CD4-positive, alpha-beta T cell (primary cell): ENCODE measurements around the gene MPZ. TPM values are rescaled to one million over a fixed set of nuclear protein-coding genes. Genes with fewer than 3 reads are reported as not detected.
A peak's percentile ranks its signal among the peaks of the same experiment; 100 is the strongest.

ENCODE experiments used
- ATAC-seq: fragments of 200-7000 bp; cut with Tn5 transposase; one replicate; pipeline ENCODE4 v1.10.0; 2022; ENCODE audit warnings: mild to moderate bottlenecking; ENCODE audit not compliant: poor library complexity
- CTCF ChIA-PET: fragments of 350-600 bp; sonication (Branson Sonifier 250); formaldehyde crosslinking; loops from one replicate; lab custom pipeline; 2021; ENCODE audit warnings: antibody characterized with exemption, inconsistent platforms; lab: Charles Lee
- POLR2A ChIA-PET: fragments of 350-600 bp; sonication (Branson Sonifier 250); formaldehyde crosslinking; loops from one replicate; lab custom pipeline; 2021; ENCODE audit warnings: antibody characterized with exemption, inconsistent platforms; lab: Charles Lee
- DNase-seq, 14 experiments: peaks; one replicate each; pipeline ENCODE4 v3.0.0-alpha.2; 2013 to 2020; ENCODE audit warnings: mixed read lengths in 2 of 14
- H3K27ac ChIP-seq, 2 donors: one replicate each; pipeline versions ENCODE4 v1.5.1 to v1.7.0; 2013; ENCODE audit warnings: low read length in 2 of 2, low read depth in 1 of 2, mild to moderate bottlenecking in 1 of 2
- H3K27me3 ChIP-seq, 2 experiments: 1 replicate in 1 of 2; 2 replicates in 1 of 2; pipeline versions ENCODE4 v1.6.1 to v1.7.0; 2013; ENCODE audit warnings: low read length in 2 of 2, control low read depth in 1 of 2, mild to moderate bottlenecking in 1 of 2, moderate library complexity in 1 of 2; ENCODE audit not compliant: insufficient read depth in 2 of 2, control insufficient read depth in 1 of 2
- H3K36me3 ChIP-seq: one replicate; pipeline ENCODE4 v1.6.1; 2013; ENCODE audit warnings: low read length, control low read depth; ENCODE audit not compliant: insufficient read depth
- H3K4me1 ChIP-seq: one replicate; pipeline ENCODE4 v1.6.1; 2013; ENCODE audit warnings: low read length, control low read depth; ENCODE audit not compliant: insufficient read depth
- H3K4me3 ChIP-seq: one replicate; pipeline ENCODE4 v1.5.1; 2013; ENCODE audit warnings: mild to moderate bottlenecking, low read length, moderate library complexity
- H3K9me3 ChIP-seq, 2 experiments: 1 replicate in 1 of 2; 2 replicates in 1 of 2; pipeline versions ENCODE4 v1.6.1 to v1.7.0; 2013; ENCODE audit warnings: low read length in 2 of 2, mild to moderate bottlenecking in 2 of 2, control low read depth in 1 of 2, moderate library complexity in 1 of 2; ENCODE audit not compliant: control insufficient read depth in 1 of 2, insufficient read depth in 1 of 2
- H3K27ac Mint-ChIP-seq: one replicate; pipeline ENCODE4 v1.8.0; 2020; ENCODE audit warnings: mixed read lengths
- H3K27me3 Mint-ChIP-seq: one replicate; pipeline ENCODE4 v1.8.0; 2021; ENCODE audit warnings: mixed read lengths
- H3K36me3 Mint-ChIP-seq: one replicate; pipeline ENCODE4 v1.8.0; 2021; ENCODE audit warnings: low read depth, mixed read lengths
- H3K4me1 Mint-ChIP-seq: one replicate; pipeline ENCODE4 v1.8.0; 2021; ENCODE audit warnings: low read depth, mixed read lengths
- H3K4me3 Mint-ChIP-seq: one replicate; pipeline ENCODE4 v1.8.0; 2020; ENCODE audit warnings: mild to moderate bottlenecking, mixed read lengths
- H3K9me3 Mint-ChIP-seq: one replicate; pipeline ENCODE4 v1.8.0; 2020; ENCODE audit warnings: mixed read lengths
- intact Hi-C, 2 experiments: fragments of 100-400 bp; cut with DNase I in 1 of 2; cut with micrococcal nuclease in 1 of 2; formaldehyde crosslinking; loops; one replicate each; pipeline versions ENCODE4 v1.15.1 to v1.9.0; 2023 to 2025; cut with DNase I, micrococcal nuclease
- total RNA-seq, 174 experiments: library from RNA in 2 of 174; stranded (reverse) in 2 of 174; gene quantifications; one replicate each; pipeline ENCODE4 v1.2.3 and lab custom pipeline; 2021 to 2026
- TF ChIP-seq, protein P1 (sequence below): fragments of 200-600 bp; IDR thresholded peaks from one replicate; pipeline ENCODE4 v1.8.0; 2022; ENCODE audit warnings: antibody characterized with exemption, mild to moderate bottlenecking

The MPZ gene
- total RNA-seq, 2 experiments from 2014 or later = 3.1 to 3.2 TPM

- Histone ChIP-seq H3K9me3 (no peaks in the 10 kb centered on the region), H3K27ac (no peak overlapping the region), H3K4me1 (no peaks in the 10 kb centered on the region), H3K27me3 (peaks cover 5 to 8% of the 10 kb centered on the region in 2 experiments), H3K4me3 (no peak overlapping the region), H3K36me3 (no peaks in the 10 kb centered on the region)
- H3K4me3 Mint-ChIP-seq = no peak overlapping the region
- DNase-seq (peak in 3 of 14 experiments; percentile 5 to 15 (median 11)), ATAC-seq (no peak)
- no peaks in the 10 kb centered on the region for H3K36me3 Mint-ChIP-seq
- POLR2A ChIA-PET = no interaction called here
- intact Hi-C loops = no loop called here
- CTCF ChIA-PET = interaction anchor here (0.8 kb wide), 1 partner anchor 277 kb away, joined by 3 read pairs; no protein-coding TSS in a partner anchor
- TF ChIP-seq, protein P1, sequence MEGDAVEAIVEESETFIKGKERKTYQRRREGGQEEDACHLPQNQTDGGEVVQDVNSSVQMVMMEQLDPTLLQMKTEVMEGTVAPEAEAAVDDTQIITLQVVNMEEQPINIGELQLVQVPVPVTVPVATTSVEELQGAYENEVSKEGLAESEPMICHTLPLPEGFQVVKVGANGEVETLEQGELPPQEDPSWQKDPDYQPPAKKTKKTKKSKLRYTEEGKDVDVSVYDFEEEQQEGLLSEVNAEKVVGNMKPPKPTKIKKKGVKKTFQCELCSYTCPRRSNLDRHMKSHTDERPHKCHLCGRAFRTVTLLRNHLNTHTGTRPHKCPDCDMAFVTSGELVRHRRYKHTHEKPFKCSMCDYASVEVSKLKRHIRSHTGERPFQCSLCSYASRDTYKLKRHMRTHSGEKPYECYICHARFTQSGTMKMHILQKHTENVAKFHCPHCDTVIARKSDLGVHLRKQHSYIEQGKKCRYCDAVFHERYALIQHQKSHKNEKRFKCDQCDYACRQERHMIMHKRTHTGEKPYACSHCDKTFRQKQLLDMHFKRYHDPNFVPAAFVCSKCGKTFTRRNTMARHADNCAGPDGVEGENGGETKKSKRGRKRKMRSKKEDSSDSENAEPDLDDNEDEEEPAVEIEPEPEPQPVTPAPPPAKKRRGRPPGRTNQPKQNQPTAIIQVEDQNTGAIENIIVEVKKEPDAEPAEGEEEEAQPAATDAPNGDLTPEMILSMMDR = no peak
- H3K27me3 Mint-ChIP-seq = peaks cover 26% of the 10 kb centered on the region
- no peaks in the 10 kb centered on the region for H3K9me3 Mint-ChIP-seq
- H3K4me1 Mint-ChIP-seq = no peaks in the 10 kb centered on the region
- H3K27ac Mint-ChIP-seq = no peak overlapping the region
These were observed 42.4 kb downstream of the MPZ start for GRCh38 chr1:161267321-161267720.

- ATAC-seq = no peak
- no peaks in the 10 kb centered on the region for H3K9me3 ChIP-seq
- H3K27me3 ChIP-seq = peaks cover 9 to 10% of the 10 kb centered on the region in 2 experiments
- peaks cover 28% of the 10 kb centered on the region for H3K27me3 Mint-ChIP-seq
- no peaks in the 10 kb centered on the region for H3K4me1 Mint-ChIP-seq
- no peak overlapping the region for H3K27ac Mint-ChIP-seq
- H3K36me3 ChIP-seq = no peaks in the 10 kb centered on the region
- no peaks in the 10 kb centered on the region for H3K9me3 Mint-ChIP-seq
- intact Hi-C loops = no loop called here
- no peak for DNase-seq
- no peak overlapping the region for H3K4me3 ChIP-seq
- no peak overlapping the region for H3K4me3 Mint-ChIP-seq
- H3K36me3 Mint-ChIP-seq = no peaks in the 10 kb centered on the region
- CTCF ChIA-PET = interaction anchor here (0.8 to 1.3 kb wide), 2 partner anchors 17 to 276 kb away, joined by 3 read pairs; no protein-coding TSS in a partner anchor
- POLR2A ChIA-PET = no interaction called here
- H3K27ac ChIP-seq = no peak overlapping the region
- H3K4me1 ChIP-seq = no peaks in the 10 kb centered on the region
- TF ChIP-seq, protein P1 = no peak
These were observed 42.9 kb downstream of the MPZ start for GRCh38 chr1:161266836-161267235.

DNA sequence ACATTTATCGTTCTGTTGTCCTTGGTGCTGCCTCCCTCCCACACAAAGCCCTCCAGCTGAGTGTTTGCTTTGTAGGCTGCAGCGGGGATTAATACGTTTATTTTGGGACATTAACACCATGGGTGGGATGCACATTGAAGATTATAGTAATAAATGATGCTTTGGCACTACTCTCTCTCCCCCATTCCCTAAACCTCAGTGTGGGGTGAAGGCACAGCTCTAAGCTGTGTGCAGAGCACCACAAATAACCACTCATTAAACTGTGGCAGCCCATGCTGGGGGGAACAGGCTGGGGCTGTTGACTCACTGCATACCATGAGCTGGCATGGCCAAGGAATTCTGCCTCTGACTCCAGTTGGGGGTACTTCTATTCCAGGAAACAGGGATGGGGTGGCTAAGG is 43.6 kb downstream of the MPZ start:
- intact Hi-C loops = no loop called here
- Histone ChIP-seq H3K4me1 (peaks cover under 1% of the 10 kb centered on the region), H3K4me3 (no peak overlapping the region), H3K27ac (no peak overlapping the region), H3K9me3 (no peaks in the 10 kb centered on the region), H3K36me3 (no peaks in the 10 kb centered on the region), H3K27me3 (peaks cover 14% of the 10 kb centered on the region in 2 experiments)
- TF ChIP-seq, protein P1 = no peak
- Mint-ChIP-seq H3K27me3 (peaks cover 34% of the 10 kb centered on the region), H3K4me3 (no peak overlapping the region), H3K9me3 (no peaks in the 10 kb centered on the region), H3K36me3 (no peaks in the 10 kb centered on the region), H3K4me1 (no peaks in the 10 kb centered on the region), H3K27ac (no peak overlapping the region)
- DNase-seq (no peak), ATAC-seq (no peak)
- ChIA-PET POLR2A (no interaction called here), CTCF (interaction anchor here (0.7 to 1.3 kb wide), 3 partner anchors 17 to 276 kb away, joined by 3 read pairs; no protein-coding TSS in a partner anchor)
